ENCODE results near the gene RGS12.

Gene RGS12

GRCh38 chr4:3334316-3334715 lies 41.5 kb downstream of the RGS12 start:
- DNase-seq (ENCODE audit: low spot score) = no peak

- no peak for DNase-seq (ENCODE audit: low spot score)
These were observed 42.6 kb downstream of the RGS12 start for GRCh38 chr4:3335385-3335784.

GRCh38 chr4:3335982-3336381 lies 43.2 kb downstream of the RGS12 start:
- DNase-seq (ENCODE audit: low spot score) = no peak

GRCh38 chr4:3336382-3337356 lies 43.8 kb downstream of the RGS12 start:
- DNase-seq (ENCODE audit: low spot score) = no peak

- DNase-seq (ENCODE audit: low spot score) = no peak
These were observed 44.5 kb downstream of the RGS12 start for GRCh38 chr4:3337357-3337732.

- no peak for DNase-seq (ENCODE audit: low spot score)
These were observed 45.0 kb downstream of the RGS12 start for GRCh38 chr4:3337811-3338210.

- no peak for DNase-seq (ENCODE audit: low spot score)
These were observed 45.6 kb downstream of the RGS12 start for GRCh38 chr4:3338321-3338838.

GRCh38 chr4:3338976-3339531 lies 46.2 kb downstream of the RGS12 start:
- DNase-seq (ENCODE audit: low spot score) = no peak

GRCh38 chr4:3339577-3339976 lies 46.8 kb downstream of the RGS12 start:
- DNase-seq (ENCODE audit: low spot score) = no peak

GRCh38 chr4:3340038-3340699 lies 47.3 kb downstream of the RGS12 start:
- no peak for DNase-seq (ENCODE audit: low spot score)

GRCh38 chr4:3340700-3341083 lies 47.9 kb downstream of the RGS12 start:
- no peak for DNase-seq (ENCODE audit: low spot score)

GRCh38 chr4:3341760-3342159 lies 48.9 kb downstream of the RGS12 start:
- DNase-seq (ENCODE audit: low spot score) = no peak

- peak; percentile 84 for DNase-seq (ENCODE audit: low spot score)
These were observed 49.5 kb downstream of the RGS12 start for GRCh38 chr4:3342182-3342854.
